Activated naive CD4-positive, alpha-beta T cell treated with anti-CD3 and anti-CD28 coated beads for 36 hours (primary cell): ENCODE measurements around the gene FAM156B. TPM values are rescaled to one million over a fixed set of nuclear protein-coding genes. Genes with fewer than 3 reads are reported as not detected.
"Not testable (repeated sequence)": the region's sequence is repeated elsewhere in the genome, so short reads cannot be mapped to it uniquely, and the experiment has no call there.

Experiments
- CTCF ChIA-PET: fragments of 350-600 bp; sonication (Branson Sonifier 250); formaldehyde crosslinking; loops from one replicate; lab custom pipeline; 2021; ENCODE audit warnings: antibody characterized with exemption; lab: Charles Lee
- DNase-seq: peaks from one replicate; pipeline ENCODE4 v3.0.0-alpha.2; 2020
- H3K27ac Mint-ChIP-seq: one replicate; pipeline ENCODE4 v1.8.0; 2021; ENCODE audit warnings: mild to moderate bottlenecking, mixed read lengths
- H3K27me3 Mint-ChIP-seq: one replicate; pipeline ENCODE4 v1.8.0; 2021; ENCODE audit warnings: low read depth, mixed read lengths
- H3K36me3 Mint-ChIP-seq: one replicate; pipeline ENCODE4 v1.8.0; 2021; ENCODE audit warnings: low read depth, mixed read lengths
- H3K4me1 Mint-ChIP-seq: one replicate; pipeline ENCODE4 v1.8.0; 2021; ENCODE audit warnings: low read depth, mixed read lengths
- H3K4me3 Mint-ChIP-seq: one replicate; pipeline ENCODE4 v1.8.0; 2021; ENCODE audit warnings: mild to moderate bottlenecking, moderate library complexity, mixed read lengths
- H3K9me3 Mint-ChIP-seq: one replicate; pipeline ENCODE4 v1.8.0; 2021; ENCODE audit warnings: mixed read lengths
- intact Hi-C: fragments of 100-400 bp; cut with micrococcal nuclease; formaldehyde crosslinking; loops from one replicate; pipeline ENCODE4 v1.15.1; 2023
- total RNA-seq, 2 experiments: library from RNA; stranded (reverse); gene quantifications; one replicate each; pipeline ENCODE4 v1.2.3, GENCODE V29; 2021

FAM156B gene
- total RNA-seq, 2 experiments from 2014 or later = 12.6 to 13.5 TPM

- intact Hi-C loops, CTCF ChIA-PET, H3K27ac Mint-ChIP-seq, H3K4me1 Mint-ChIP-seq, H3K27me3 Mint-ChIP-seq, H3K9me3 Mint-ChIP-seq, H3K4me3 Mint-ChIP-seq, DNase-seq, H3K36me3 Mint-ChIP-seq: not testable (repeated sequence)
These were observed 9.0 kb upstream of the FAM156B start for GRCh38 chrX:52888090-52888489.

- H3K36me3 Mint-ChIP-seq, H3K27me3 Mint-ChIP-seq, H3K9me3 Mint-ChIP-seq, H3K27ac Mint-ChIP-seq, H3K4me1 Mint-ChIP-seq, intact Hi-C loops, H3K4me3 Mint-ChIP-seq, CTCF ChIA-PET, DNase-seq: not testable (repeated sequence)
These were observed 692 bp upstream of the FAM156B start for GRCh38 chrX:52896438-52896837.

- not testable (repeated sequence) for H3K9me3 Mint-ChIP-seq
These were observed 8.4 kb downstream of the FAM156B start for GRCh38 chrX:52905531-52905930.

GRCh38 chrX:52906072-52906471, 8.9 kb downstream of the FAM156B start:
- H3K27me3 Mint-ChIP-seq, H3K36me3 Mint-ChIP-seq, H3K4me3 Mint-ChIP-seq, H3K9me3 Mint-ChIP-seq, CTCF ChIA-PET, intact Hi-C loops, H3K27ac Mint-ChIP-seq, DNase-seq, H3K4me1 Mint-ChIP-seq: not testable (repeated sequence)

More at GRCh38 chrX:52905531-52905930, 8.4 kb downstream of the FAM156B start:
- H3K27me3 Mint-ChIP-seq, CTCF ChIA-PET, H3K36me3 Mint-ChIP-seq, DNase-seq, H3K4me1 Mint-ChIP-seq, H3K27ac Mint-ChIP-seq, H3K4me3 Mint-ChIP-seq, intact Hi-C loops: not testable (repeated sequence)

DNA sequence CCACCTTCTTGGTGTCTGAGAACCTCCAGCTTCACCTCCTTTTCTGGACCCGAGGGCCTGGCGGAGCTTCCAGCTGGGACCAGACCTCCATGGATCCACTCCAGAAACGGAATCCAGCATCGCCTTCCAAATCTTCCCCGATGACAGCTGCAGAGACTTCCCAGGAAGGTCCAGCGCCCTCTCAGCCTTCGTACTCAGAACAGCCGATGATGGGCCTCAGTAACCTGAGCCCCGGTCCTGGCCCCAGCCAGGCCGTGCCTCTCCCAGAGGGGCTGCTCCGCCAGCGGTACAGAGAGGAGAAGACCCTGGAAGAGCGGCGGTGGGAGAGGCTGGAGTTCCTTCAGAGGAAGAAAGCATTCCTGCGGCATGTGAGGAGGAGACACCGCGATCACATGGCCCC, 10.0 kb downstream of the FAM156B start:
- CTCF ChIA-PET, H3K27ac Mint-ChIP-seq, DNase-seq, H3K4me3 Mint-ChIP-seq, H3K9me3 Mint-ChIP-seq, H3K4me1 Mint-ChIP-seq, H3K36me3 Mint-ChIP-seq, intact Hi-C loops, H3K27me3 Mint-ChIP-seq: not testable (repeated sequence)

GRCh38 chrX:52907900-52908299, 10.8 kb downstream of the FAM156B start:
- intact Hi-C loops = not testable (repeated sequence)

DNA sequence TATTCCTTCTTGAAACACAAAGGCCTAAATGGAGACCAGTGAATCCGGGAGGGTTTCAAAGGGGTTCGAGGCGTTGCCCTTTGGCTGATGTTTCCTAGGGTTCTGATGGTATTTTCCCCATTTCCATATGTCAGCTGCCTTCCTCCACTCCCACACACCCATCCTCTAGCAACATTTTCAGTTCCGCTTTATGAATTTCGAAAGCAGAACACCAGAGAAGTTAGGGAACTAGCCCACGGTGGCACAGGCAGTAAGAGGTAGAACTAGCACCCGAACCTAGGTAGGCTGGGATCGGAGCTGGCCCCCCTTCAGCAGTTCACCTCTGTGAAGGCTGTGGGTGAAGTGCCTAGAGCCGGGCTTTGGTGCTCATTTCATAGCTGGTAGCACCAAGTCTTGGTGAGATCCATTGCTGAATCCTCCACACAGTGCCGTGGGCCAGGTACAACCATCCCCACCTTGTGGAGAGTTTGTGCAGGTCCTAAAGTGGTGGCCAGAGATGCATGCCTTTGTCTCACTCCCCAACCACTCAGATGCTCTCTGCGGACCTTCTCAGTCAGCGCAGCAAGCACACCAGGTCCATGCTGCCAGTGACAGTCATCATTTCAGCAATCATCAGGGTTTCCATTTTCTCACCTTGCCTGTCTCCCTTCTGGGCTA, 12.3 kb downstream of the FAM156B start:
- DNase-seq, CTCF ChIA-PET, H3K4me1 Mint-ChIP-seq, H3K27ac Mint-ChIP-seq, H3K36me3 Mint-ChIP-seq, H3K4me3 Mint-ChIP-seq, H3K27me3 Mint-ChIP-seq, H3K9me3 Mint-ChIP-seq, intact Hi-C loops: not testable (repeated sequence)

More at GRCh38 chrX:52907900-52908299, 10.8 kb downstream of the FAM156B start:
- H3K4me3 Mint-ChIP-seq, DNase-seq, H3K36me3 Mint-ChIP-seq, H3K9me3 Mint-ChIP-seq, CTCF ChIA-PET, H3K27ac Mint-ChIP-seq, H3K27me3 Mint-ChIP-seq, H3K4me1 Mint-ChIP-seq: not testable (repeated sequence)

DNA sequence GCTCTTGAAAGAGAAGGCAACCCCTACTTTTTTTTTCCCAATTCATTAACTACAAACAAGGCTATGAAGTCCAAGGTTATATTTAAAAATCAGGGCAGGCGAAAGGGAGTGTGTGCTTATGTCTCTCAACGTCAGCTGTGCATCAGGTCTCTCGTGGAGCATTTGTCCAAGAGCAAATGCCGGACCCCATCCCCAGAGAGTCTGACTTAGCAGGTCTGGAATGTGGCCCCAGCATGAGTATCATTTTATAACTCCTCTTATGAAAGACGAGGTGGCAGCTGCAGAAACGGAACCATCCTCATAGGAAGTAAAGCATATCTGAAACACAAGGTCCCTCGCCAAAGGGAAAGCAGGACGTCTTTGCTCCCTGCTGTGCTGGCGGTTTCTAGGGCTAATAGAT, 16.6 kb downstream of the FAM156B start:
- H3K4me1 Mint-ChIP-seq, H3K9me3 Mint-ChIP-seq, H3K27ac Mint-ChIP-seq, CTCF ChIA-PET, DNase-seq, H3K27me3 Mint-ChIP-seq, intact Hi-C loops, H3K36me3 Mint-ChIP-seq, H3K4me3 Mint-ChIP-seq: not testable (repeated sequence)

- H3K27ac Mint-ChIP-seq, H3K27me3 Mint-ChIP-seq, H3K4me1 Mint-ChIP-seq, H3K4me3 Mint-ChIP-seq, CTCF ChIA-PET, H3K9me3 Mint-ChIP-seq, DNase-seq, intact Hi-C loops, H3K36me3 Mint-ChIP-seq: not testable (repeated sequence)
These were observed 17.6 kb downstream of the FAM156B start for GRCh38 chrX:52914704-52915103.

GRCh38 chrX:52923781-52924241, 26.7 kb downstream of the FAM156B start:
- H3K27ac Mint-ChIP-seq = no peak overlapping the region

DNA sequence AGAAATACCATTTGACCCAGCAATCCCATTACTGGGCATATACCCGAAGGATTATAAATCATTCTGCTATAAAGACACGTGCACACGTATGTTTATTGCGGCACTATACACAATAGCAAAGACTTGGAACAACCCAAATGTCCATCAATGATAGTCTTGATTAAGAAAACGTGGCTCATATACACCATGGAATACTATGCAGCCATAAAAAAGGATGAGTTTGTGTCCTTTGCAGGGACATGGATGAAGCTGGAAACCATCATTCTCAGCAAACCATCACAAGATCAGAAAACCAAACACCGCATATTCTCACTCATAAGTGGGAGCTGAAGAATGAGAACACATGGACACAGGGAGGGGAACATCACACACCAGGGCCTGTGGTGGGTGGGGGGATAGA, 33.1 kb downstream of the FAM156B start:
- intact Hi-C loops, H3K27ac Mint-ChIP-seq, H3K9me3 Mint-ChIP-seq, DNase-seq, H3K4me3 Mint-ChIP-seq, H3K36me3 Mint-ChIP-seq, CTCF ChIA-PET, H3K27me3 Mint-ChIP-seq: not testable (repeated sequence)
- peaks cover 16% of the 10 kb centered on the region for H3K4me1 Mint-ChIP-seq

More at GRCh38 chrX:52923781-52924241, 26.7 kb downstream of the FAM156B start:
- Mint-ChIP-seq H3K4me3 (no peak overlapping the region), H3K36me3 (no peaks in the 10 kb centered on the region), H3K27me3 (no peaks in the 10 kb centered on the region), H3K4me1 (peaks cover 15% of the 10 kb centered on the region), H3K9me3 (no peaks in the 10 kb centered on the region)
- CTCF ChIA-PET = interaction anchor here (1.0 to 1.2 kb wide), 2 partner anchors 66 to 577 kb away, joined by 3 to 4 read pairs; no protein-coding TSS in a partner anchor
- no peak for DNase-seq
- intact Hi-C loops = no loop called here

GRCh38 chrX:52933213-52933612, 36.1 kb downstream of the FAM156B start:
- Mint-ChIP-seq H3K4me1 (peaks cover 4% of the 10 kb centered on the region), H3K4me3 (no peak overlapping the region), H3K27me3 (no peaks in the 10 kb centered on the region), H3K9me3 (no peaks in the 10 kb centered on the region), H3K36me3 (no peaks in the 10 kb centered on the region), H3K27ac (no peak overlapping the region)
- intact Hi-C loops = no loop called here
- DNase-seq = no peak
- CTCF ChIA-PET = interaction anchor here (0.7 kb wide), 2 partner anchors 61 to 1495 kb away, joined by 3 read pairs; no protein-coding TSS in a partner anchor

DNA sequence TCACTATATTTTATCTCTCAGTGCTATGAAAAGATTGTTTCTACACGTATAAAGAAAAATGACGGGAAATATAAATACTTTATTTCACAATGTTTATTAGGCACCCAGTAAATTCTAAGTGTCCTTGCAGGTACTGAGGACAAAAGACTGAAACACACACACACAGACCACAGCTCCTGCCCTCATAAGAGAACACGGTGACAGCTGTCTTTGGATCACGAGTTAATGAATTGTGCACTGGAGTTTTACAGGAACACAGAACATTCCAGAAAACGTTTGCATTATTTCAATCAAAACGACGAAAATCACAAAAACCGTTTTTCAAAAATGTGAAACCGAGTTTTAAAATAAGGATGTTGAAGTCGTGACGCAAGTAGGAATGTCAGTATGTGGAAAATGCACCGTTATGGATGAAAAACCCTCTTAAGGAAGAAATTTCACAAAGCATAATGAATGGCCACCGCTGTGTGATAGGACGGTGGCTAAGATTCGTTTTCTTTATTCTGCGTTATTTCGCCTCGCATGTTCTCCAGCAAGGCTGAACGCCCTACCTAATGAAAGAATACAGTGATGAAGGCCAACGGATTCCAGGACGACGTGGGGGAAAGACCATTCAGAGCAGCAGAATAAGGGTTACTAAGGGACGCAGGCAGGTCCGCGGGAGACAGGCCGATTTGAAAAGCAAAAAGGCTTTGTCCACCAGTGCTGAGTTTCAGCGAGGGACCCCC, 37.0 kb downstream of the FAM156B start:
- Mint-ChIP-seq H3K4me1 (peaks cover 4% of the 10 kb centered on the region), H3K36me3 (no peaks in the 10 kb centered on the region), H3K27ac (peak overlapping the region; percentile 99), H3K27me3 (no peaks in the 10 kb centered on the region), H3K9me3 (no peaks in the 10 kb centered on the region), H3K4me3 (peak overlapping the region; percentile 90)
- DNase-seq = no peak
- CTCF ChIA-PET = no interaction called here
- intact Hi-C loops = no loop called here
